HG02884 (cell line): ENCODE data around the gene APOM.

Experiments used
- ATAC-seq: cut with Tn5 transposase; IDR thresholded peaks from one replicate; pipeline ENCODE4 v1.9.1; 2021; ENCODE audit warnings: mild to moderate bottlenecking, moderate library complexity; ENCODE audit not compliant: unreplicated experiment

The APOM gene

DNA sequence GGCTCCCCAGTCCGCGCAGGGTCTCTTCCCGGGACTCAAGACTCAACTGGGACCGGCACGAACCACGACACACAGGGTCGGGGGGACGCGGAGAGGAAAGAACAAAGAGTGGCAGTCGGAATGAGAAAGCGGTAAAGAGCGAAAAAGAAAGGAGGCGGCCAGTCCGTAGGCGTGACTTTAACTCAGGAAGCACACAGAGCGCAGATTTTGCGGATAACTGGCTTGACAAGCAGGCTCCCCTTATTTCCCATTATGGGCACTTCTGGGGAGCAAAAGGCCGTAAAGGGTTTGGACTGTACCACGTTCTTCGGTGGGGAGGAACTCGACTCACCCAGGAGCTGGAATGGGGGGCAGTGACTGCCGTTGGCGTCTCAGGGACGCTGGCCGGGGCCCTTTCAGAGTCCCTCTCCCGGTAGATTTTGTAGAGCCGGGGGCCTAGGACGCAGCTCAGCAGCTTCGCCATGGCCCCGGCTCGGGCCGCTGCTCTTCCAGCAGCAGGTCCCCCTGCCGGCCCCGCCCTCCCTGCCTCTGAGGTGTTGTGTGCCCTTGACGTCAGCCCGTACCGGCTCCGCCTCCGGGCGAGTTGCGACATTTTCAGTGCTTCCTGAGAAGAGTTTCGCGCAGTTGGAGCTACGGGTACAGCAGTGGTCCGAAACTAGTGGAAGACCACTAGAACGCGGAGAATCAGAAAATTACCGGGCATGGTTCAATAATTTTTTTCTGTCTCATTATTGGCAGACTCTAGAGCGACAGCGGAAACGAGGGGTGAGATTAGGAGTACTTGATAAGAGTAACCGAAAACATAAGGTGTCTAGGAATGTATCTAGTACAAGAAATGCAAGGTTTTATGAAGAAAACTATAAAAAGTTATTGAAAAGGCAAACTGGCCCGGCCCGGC lies 47.4 kb downstream of the APOM start, which contains the start of gene ABHD16A:
ABHD16A (minus strand) TSS at position 506 of the 898 bp plus-strand sequence; CDS start at position 463, 43 bp downstream.
- peak; percentile 80 for ATAC-seq

DNA sequence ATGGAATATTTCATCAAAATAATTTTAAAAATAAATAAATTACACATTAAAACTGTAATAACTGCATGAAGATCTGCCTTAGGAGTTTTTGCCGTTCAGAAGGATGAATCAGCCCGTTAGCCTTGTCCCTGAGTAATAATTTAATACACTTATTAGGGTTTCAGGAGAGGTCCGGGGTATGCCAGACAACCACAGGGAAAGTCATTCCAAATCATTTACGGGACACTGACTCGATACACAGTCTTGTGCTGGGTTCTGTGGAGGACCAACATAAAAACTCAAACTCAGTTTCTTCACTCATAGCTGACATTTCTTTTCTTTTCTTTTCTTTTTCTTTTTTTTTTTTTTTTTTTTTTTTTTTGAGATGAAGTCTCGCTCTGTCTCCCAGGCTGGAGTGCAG lies 50.2 kb downstream of the APOM start:
- ATAC-seq = no peak

DNA sequence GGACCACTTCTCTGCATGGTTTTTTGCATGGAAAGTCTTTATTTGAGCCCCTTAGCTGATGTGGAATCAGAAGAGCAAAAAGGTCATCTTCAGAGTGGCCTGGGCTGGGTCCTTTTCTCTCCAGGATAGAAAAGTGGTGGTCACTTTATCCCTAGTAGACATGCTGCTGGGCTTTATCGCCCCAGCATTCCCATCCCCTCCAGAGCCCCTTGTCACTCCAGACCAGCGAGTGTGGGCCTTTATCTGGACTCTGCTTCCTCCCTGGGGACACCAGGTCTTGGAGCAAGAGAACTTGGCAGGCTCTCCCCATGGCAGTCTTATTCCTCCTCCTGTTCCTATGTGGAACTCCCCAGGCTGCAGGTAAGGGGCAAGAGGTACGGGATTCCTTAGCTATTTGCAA lies 50.9 kb downstream of the APOM start, which contains the start of gene LY6G6F:
LY6G6F (plus strand) TSS at position 268 of the 400 bp plus-strand sequence; CDS start at position 309, 41 bp downstream.
- ATAC-seq = no peak

DNA sequence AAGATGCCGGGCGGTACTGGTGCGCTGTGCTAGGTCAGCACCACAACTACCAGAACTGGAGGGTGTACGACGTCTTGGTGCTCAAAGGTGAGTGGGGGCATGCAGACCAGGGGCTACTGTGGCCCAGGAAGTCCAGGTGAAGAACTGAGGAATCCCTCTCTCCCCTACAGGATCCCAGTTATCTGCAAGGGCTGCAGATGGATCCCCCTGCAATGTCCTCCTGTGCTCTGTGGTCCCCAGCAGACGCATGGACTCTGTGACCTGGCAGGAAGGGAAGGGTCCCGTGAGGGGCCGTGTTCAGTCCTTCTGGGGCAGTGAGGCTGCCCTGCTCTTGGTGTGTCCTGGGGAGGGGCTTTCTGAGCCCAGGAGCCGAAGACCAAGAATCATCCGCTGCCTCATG lies 52.0 kb downstream of the APOM start:
- ATAC-seq = no peak
